ENCODE data around the gene ZNF429.

ZNF429 gene

DNA sequence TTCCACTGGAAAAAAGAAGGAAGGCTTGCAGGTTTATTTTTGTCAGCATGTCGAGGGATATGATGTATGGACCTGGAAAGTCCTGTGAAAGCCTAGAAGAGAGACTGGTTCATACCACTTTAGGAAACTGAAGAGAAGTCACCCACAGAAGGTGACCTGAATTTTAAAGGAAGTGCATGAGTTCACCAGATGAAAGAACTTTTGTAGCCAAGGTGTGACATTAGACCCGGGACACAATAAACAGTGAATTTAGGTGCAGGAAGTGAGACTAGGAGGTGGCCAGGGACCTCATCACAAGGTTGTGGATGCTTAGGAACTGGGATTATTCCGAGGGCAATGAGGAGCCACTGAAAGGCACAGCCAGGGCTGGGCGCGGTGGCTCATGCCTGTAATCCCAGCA is 79.1 kb downstream of the ZNF429 start:
- H3K4me3 ChIP-seq (ENCODE audit: low read depth, low read length): no peak overlapping the region
- no peaks in the 10 kb centered on the region for H3K36me3 ChIP-seq
- H3K9me3 ChIP-seq: no peaks in the 10 kb centered on the region
- TF ChIP-seq, protein P1, sequence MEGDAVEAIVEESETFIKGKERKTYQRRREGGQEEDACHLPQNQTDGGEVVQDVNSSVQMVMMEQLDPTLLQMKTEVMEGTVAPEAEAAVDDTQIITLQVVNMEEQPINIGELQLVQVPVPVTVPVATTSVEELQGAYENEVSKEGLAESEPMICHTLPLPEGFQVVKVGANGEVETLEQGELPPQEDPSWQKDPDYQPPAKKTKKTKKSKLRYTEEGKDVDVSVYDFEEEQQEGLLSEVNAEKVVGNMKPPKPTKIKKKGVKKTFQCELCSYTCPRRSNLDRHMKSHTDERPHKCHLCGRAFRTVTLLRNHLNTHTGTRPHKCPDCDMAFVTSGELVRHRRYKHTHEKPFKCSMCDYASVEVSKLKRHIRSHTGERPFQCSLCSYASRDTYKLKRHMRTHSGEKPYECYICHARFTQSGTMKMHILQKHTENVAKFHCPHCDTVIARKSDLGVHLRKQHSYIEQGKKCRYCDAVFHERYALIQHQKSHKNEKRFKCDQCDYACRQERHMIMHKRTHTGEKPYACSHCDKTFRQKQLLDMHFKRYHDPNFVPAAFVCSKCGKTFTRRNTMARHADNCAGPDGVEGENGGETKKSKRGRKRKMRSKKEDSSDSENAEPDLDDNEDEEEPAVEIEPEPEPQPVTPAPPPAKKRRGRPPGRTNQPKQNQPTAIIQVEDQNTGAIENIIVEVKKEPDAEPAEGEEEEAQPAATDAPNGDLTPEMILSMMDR (IDR thresholded peaks at IDR 0.05; ENCODE audit: low read depth, low read length): no peak
- DNase-seq: no peak
- H3K27me3 ChIP-seq: no peaks in the 10 kb centered on the region
- H3K4me1 ChIP-seq: no peaks in the 10 kb centered on the region

DNA sequence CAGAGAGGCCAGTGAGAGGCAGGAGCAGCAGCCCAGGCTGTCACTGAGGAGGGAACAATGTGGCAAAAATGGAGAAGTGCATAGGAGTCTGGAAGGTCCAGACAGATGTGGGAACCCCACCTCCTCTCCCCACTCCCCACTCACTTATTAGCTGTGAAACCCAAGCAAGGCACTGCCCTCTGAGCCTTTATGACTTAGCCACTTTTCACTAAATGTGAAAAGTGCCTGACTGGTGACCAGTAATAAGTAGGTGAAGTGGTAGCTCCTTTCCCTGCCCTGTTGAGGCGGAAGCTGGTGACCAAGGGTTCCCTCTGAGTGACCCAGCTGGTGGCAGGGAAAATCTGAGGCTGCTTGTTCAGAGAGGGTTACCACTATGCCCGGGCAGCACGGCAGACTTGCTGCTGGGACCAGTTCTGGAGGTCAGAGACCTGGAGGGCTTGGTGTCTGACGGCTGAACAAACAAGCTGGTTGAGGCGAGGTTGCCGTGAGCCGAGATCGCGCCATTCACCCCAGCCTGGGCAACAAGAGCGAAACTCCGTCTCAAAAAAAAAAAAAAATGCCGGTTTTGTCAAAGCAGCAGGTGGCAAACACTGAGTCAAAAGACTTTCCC is 80.0 kb downstream of the ZNF429 start:
- no peaks in the 10 kb centered on the region for H3K9me3 ChIP-seq
- no peaks in the 10 kb centered on the region for H3K27me3 ChIP-seq
- no peaks in the 10 kb centered on the region for H3K36me3 ChIP-seq
- H3K4me1 ChIP-seq: no peaks in the 10 kb centered on the region
- no peak for DNase-seq
- H3K4me3 ChIP-seq (ENCODE audit: low read depth, low read length): no peak overlapping the region
- TF ChIP-seq, protein P1 (IDR thresholded peaks at IDR 0.05; ENCODE audit: low read depth, low read length): no peak

- no peak overlapping the region for H3K4me3 ChIP-seq (ENCODE audit: low read depth, low read length)
- H3K4me1 ChIP-seq: no peaks in the 10 kb centered on the region
- no peaks in the 10 kb centered on the region for H3K36me3 ChIP-seq
- no peaks in the 10 kb centered on the region for H3K27me3 ChIP-seq
- TF ChIP-seq, protein P1 (IDR thresholded peaks at IDR 0.05; ENCODE audit: low read depth, low read length): no peak
- DNase-seq: no peak
- no peaks in the 10 kb centered on the region for H3K9me3 ChIP-seq
Observed at GRCh38 chr19:21586311-21587116, 81.1 kb downstream of the ZNF429 start.

- no peak for DNase-seq
- no peak overlapping the region for H3K4me3 ChIP-seq (ENCODE audit: low read depth, low read length)
- H3K27me3 ChIP-seq: no peaks in the 10 kb centered on the region
- H3K9me3 ChIP-seq: no peaks in the 10 kb centered on the region
- TF ChIP-seq, protein P1 (IDR thresholded peaks at IDR 0.05; ENCODE audit: low read depth, low read length): no peak
- no peaks in the 10 kb centered on the region for H3K36me3 ChIP-seq
- H3K4me1 ChIP-seq: no peaks in the 10 kb centered on the region
Observed at GRCh38 chr19:21587117-21587461, 81.7 kb downstream of the ZNF429 start.

GRCh38 chr19:21587549-21587948 is 82.1 kb downstream of the ZNF429 start:
- Histone ChIP-seq H3K4me1 (no peaks in the 10 kb centered on the region), H3K27me3 (no peaks in the 10 kb centered on the region), H3K9me3 (no peaks in the 10 kb centered on the region), H3K4me3 (ENCODE audit: low read depth, low read length) (no peak overlapping the region), H3K36me3 (no peaks in the 10 kb centered on the region)
- no peak for DNase-seq
- TF ChIP-seq, protein P1 (IDR thresholded peaks at IDR 0.05; ENCODE audit: low read depth, low read length): no peak

DNA sequence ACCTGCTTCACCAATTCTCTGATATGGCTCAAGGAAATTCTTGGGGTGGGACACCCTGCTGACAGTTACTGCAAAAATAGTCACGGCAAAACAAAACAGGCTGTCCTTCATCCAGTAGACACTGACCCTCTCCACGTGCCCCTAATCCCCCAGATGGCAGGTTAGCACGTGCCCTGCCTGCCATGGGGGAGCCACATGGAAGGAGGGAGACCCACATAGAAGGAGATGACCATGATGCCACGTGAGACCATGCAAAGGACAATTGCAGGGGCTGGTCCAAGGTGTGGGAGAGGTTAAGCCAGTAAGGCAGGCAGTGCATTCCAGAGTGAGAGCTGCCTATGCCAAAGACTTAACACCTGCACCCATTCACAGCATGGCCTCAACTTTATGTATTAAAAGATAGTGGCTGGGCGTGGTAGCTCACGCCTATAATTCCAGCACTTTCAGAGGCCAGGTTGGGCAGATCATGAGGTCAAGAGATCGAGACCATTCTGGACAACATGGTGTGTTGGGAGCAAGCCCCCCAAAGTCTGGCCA is 82.7 kb downstream of the ZNF429 start:
- TF ChIP-seq, protein P1 (IDR thresholded peaks at IDR 0.05; ENCODE audit: low read depth, low read length): no peak
- no peak for DNase-seq
- no peaks in the 10 kb centered on the region for H3K27me3 ChIP-seq
- H3K36me3 ChIP-seq: no peaks in the 10 kb centered on the region
- H3K4me3 ChIP-seq (ENCODE audit: low read depth, low read length): no peak overlapping the region
- H3K9me3 ChIP-seq: no peaks in the 10 kb centered on the region
- H3K4me1 ChIP-seq: no peaks in the 10 kb centered on the region
